Neuronal stem cell (in vitro differentiated cells): ENCODE results near the gene GTSE1.

Experiments
- DNase-seq: peaks from one replicate; pipeline ENCODE4 v3.0.0-alpha.2; 2013; ENCODE audit warnings: low spot score
- H2AFZ ChIP-seq: one replicate; pipeline ENCODE4 v1.6.1; 2013; ENCODE audit warnings: mild to moderate bottlenecking, low read length, inconsistent platforms
- H2AK5ac ChIP-seq: 2 replicates; pipeline ENCODE4 v1.6.1; 2013; ENCODE audit warnings: low read depth, mild to moderate bottlenecking, inconsistent platforms, low read length, moderate library complexity, mixed read lengths
- H2BK120ac ChIP-seq: 2 replicates; pipeline ENCODE4 v1.6.1; 2013; ENCODE audit warnings: low read depth, mild to moderate bottlenecking, inconsistent platforms, low read length, moderate library complexity, mixed read lengths
- H2BK12ac ChIP-seq: one replicate; pipeline ENCODE4 v1.6.1; 2013; ENCODE audit warnings: low read length, inconsistent platforms
- H2BK15ac ChIP-seq: 2 replicates; pipeline ENCODE4 v1.6.1; 2013; ENCODE audit warnings: mild to moderate bottlenecking, low read length, inconsistent platforms, mixed read lengths
- H2BK5ac ChIP-seq: one replicate; pipeline ENCODE4 v1.6.1; 2013; ENCODE audit warnings: inconsistent platforms, mild to moderate bottlenecking, low read length, moderate library complexity
- H3K14ac ChIP-seq: one replicate; pipeline ENCODE4 v1.6.1; 2013; ENCODE audit warnings: low read length, inconsistent platforms
- H3K18ac ChIP-seq: 2 replicates; pipeline ENCODE4 v1.6.1; 2013; ENCODE audit warnings: low read length, inconsistent platforms
- H3K23ac ChIP-seq: 2 replicates; pipeline ENCODE4 v1.6.1; 2013; ENCODE audit warnings: low read depth, mild to moderate bottlenecking, mixed read lengths, low read length, inconsistent platforms; ENCODE audit not compliant: poor library complexity
- H3K27ac ChIP-seq: replicated peaks from 3 replicates; pipeline ENCODE4 v1.5.1; 2013; ENCODE audit warnings: low read length, inconsistent platforms
- H3K27me3 ChIP-seq, 3 experiments: 2 replicates each; pipeline ENCODE4 v1.6.1; 2013; ENCODE audit warnings: low read length in 3 of 3, mild to moderate bottlenecking in 2 of 3, inconsistent platforms in 1 of 3, low read depth in 1 of 3, mixed read lengths in 1 of 3, moderate library complexity in 1 of 3; ENCODE audit not compliant: control insufficient read depth in 3 of 3, insufficient read depth in 3 of 3
- H3K36me3 ChIP-seq, 2 donors: replicated peaks in 1 of 2; 2 replicates each; pipeline ENCODE4 v1.6.1; 2013; ENCODE audit warnings: low read length in 2 of 2; ENCODE audit not compliant: control insufficient read depth in 2 of 2, insufficient read depth in 2 of 2
- H3K4ac ChIP-seq: 2 replicates; pipeline ENCODE4 v1.6.1; 2013; ENCODE audit warnings: inconsistent platforms, mild to moderate bottlenecking, low read length, moderate library complexity
- H3K4me1 ChIP-seq, 2 donors: 1 replicate in 1 of 2; 2 replicates in 1 of 2; pipeline ENCODE4 v1.6.1; 2013; ENCODE audit warnings: low read length in 2 of 2, low read depth in 1 of 2; ENCODE audit not compliant: control insufficient read depth in 2 of 2, insufficient read depth in 1 of 2
- H3K4me2 ChIP-seq: one replicate; pipeline ENCODE4 v1.6.1; 2013; ENCODE audit warnings: mild to moderate bottlenecking, low read length, inconsistent platforms; ENCODE audit not compliant: insufficient read depth, poor library complexity, severe bottlenecking
- H3K4me3 ChIP-seq, 2 donors: 2 replicates each; pipeline ENCODE4 v1.5.1; 2013; ENCODE audit warnings: low read length in 2 of 2, mild to moderate bottlenecking in 2 of 2, inconsistent platforms in 1 of 2, moderate library complexity in 1 of 2
- H3K79me1 ChIP-seq: one replicate; pipeline ENCODE4 v1.6.1; 2013; ENCODE audit warnings: low read depth, mild to moderate bottlenecking, inconsistent platforms, low read length, moderate library complexity
- H3K9ac ChIP-seq: one replicate; pipeline ENCODE4 v1.6.1; 2013; ENCODE audit warnings: mild to moderate bottlenecking, low read depth, low read length, inconsistent platforms; ENCODE audit not compliant: poor library complexity
- H3K9me3 ChIP-seq, 2 donors: replicated peaks in 1 of 2; 2 replicates each; pipeline versions ENCODE3 to v1.6.1; 2013; ENCODE audit warnings: low read length in 2 of 2, mild to moderate bottlenecking in 2 of 2, inconsistent platforms in 1 of 2, low read depth in 1 of 2, mixed read lengths in 1 of 2, moderate library complexity in 1 of 2; ENCODE audit not compliant: control insufficient read depth in 2 of 2, insufficient read depth in 1 of 2
- H4K8ac ChIP-seq: one replicate; pipeline ENCODE4 v1.6.1; 2013; ENCODE audit warnings: low read depth, mild to moderate bottlenecking, inconsistent platforms, low read length, moderate library complexity
- H4K91ac ChIP-seq: one replicate; pipeline ENCODE4 v1.6.1; 2013; ENCODE audit warnings: low read length, low read depth, mild to moderate bottlenecking, inconsistent platforms; ENCODE audit not compliant: poor library complexity
- WGBS, 2 donors: extraction: QIAGEN DNeasy Blood & Tissue Kit; methylation state at CpG; one replicate each; pipeline ENCODE4 v1.1.7; 2013; ENCODE audit warnings: missing lambda C conversion rate in 2 of 2, mixed read lengths in 1 of 2; ENCODE audit not compliant: insufficient read length in 2 of 2, insufficient replicate concordance in 1 of 2; ENCODE audit errors: extremely low coverage in 2 of 2; 5-methylcytosine and 5-hydroxymethylcytosine counted together

GTSE1 gene

DNA sequence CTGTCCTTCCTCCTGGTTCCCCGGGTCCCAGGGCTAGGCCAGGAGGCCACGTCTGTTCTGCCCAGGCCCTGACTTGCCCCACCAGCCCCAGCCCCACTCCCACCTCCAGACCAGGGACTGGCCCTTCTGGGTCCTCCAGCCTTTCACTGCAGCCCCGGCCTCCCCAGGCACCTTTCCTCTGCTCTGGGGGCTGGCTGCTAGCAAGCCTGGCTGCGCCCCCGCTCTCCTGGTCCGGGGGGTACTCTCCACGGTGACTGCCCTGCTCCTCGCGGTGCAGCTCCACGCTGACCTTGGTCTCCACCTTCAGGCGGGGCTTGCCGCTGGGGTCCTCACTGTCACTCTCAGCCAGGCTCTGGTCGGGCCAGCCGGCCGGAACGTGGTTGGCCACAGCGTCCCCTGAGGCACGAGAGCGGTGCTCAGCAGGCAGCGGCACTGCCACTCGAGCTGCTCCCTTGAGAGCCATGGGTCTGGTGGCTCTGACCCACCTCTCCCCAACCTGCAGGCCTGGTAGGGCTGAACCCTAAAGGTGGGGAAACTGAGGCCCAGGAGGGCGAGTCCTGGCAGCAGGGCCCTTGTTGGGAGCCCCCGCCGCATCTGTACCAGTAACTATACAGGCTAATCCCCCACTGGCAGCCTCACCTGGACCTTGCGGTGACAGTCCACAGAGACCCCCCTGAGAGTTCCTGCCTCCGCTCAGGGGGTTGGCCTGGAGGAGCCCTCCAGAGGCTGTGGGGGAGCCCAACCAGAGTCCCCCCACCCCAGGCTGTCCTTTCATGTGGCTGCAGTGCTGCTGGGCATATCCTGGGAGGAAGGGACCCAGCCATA lies 67.9 kb downstream of the GTSE1 start:
- peaks cover 6 to 8% of the 10 kb centered on the region in 2 donors for H3K9me3 ChIP-seq
- H3K27ac ChIP-seq, result no peak overlapping the region
- no peak for DNase-seq
- no peak overlapping the region for H4K8ac ChIP-seq
- H3K4me3 ChIP-seq, result no peak overlapping the region
- H2BK120ac ChIP-seq, result no peak overlapping the region
- H3K18ac ChIP-seq, result peak overlapping the region; percentile 28
- H4K91ac ChIP-seq, result no peak overlapping the region
- H2BK15ac ChIP-seq, result no peak overlapping the region
- H3K27me3 ChIP-seq, result peaks cover 0 to 2% (median 0%) of the 10 kb centered on the region in 3 experiments
- H3K4ac ChIP-seq, result no peak overlapping the region
- H2AFZ ChIP-seq, result no peak overlapping the region
- no CpG with 5 or more reads among the region's 26 CpGs for WGBS, 2 donors
- H3K79me1 ChIP-seq, result peaks cover 2% of the 10 kb centered on the region
- no peak overlapping the region for H3K4me2 ChIP-seq
- peaks cover 0 to 5% of the 10 kb centered on the region in 2 donors for H3K4me1 ChIP-seq
- no peak overlapping the region for H3K23ac ChIP-seq
- peaks cover 6 to 54% of the 10 kb centered on the region in 2 donors for H3K36me3 ChIP-seq
- peak overlapping the region; percentile 73 for H2BK12ac ChIP-seq
- peak overlapping the region; percentile 17 for H3K14ac ChIP-seq
- no peak overlapping the region for H3K9ac ChIP-seq
- no peak overlapping the region for H2BK5ac ChIP-seq
- H2AK5ac ChIP-seq, result peak overlapping the region; percentile 46

- Histone ChIP-seq H2BK15ac (no peak overlapping the region), H3K4me3 (no peak overlapping the region), H4K91ac (peak overlapping the region; percentile 5), H3K23ac (peak overlapping the region; percentile 22), H3K27me3 (peaks cover 0 to 2% (median 0%) of the 10 kb centered on the region in 3 experiments), H2AFZ (no peak overlapping the region), H3K4me2 (no peak overlapping the region), H3K9me3 (peaks cover 4 to 6% of the 10 kb centered on the region in 2 donors), H4K8ac (no peak overlapping the region), H2BK12ac (no peak overlapping the region), H2BK5ac (no peak overlapping the region), H3K4ac (no peak overlapping the region), H3K18ac (peak overlapping the region; percentile 64), H3K9ac (no peak overlapping the region), H3K27ac (no peak overlapping the region), H3K79me1 (peaks cover 2% of the 10 kb centered on the region), H2BK120ac (no peak overlapping the region), H3K14ac (no peak overlapping the region), H3K36me3 (peaks cover 3 to 49% of the 10 kb centered on the region in 2 donors), H2AK5ac (peak overlapping the region; percentile 46), H3K4me1 (peaks cover 0 to 5% of the 10 kb centered on the region in 2 donors)
- no CpG with 5 or more reads among the region's 22 CpGs for whole genome bisulfite sequencing, 2 donors
- no peak for DNase-seq
These were observed 68.5 kb downstream of the GTSE1 start for GRCh38 chr22:46365166-46365624.

- no peak overlapping the region for H2BK120ac ChIP-seq
- no peak overlapping the region for H3K27ac ChIP-seq
- peaks cover 0 to 2% (median 0%) of the 10 kb centered on the region in 3 experiments for H3K27me3 ChIP-seq
- no peak overlapping the region for H3K4me3 ChIP-seq
- no peak overlapping the region for H2AFZ ChIP-seq
- H2BK5ac ChIP-seq, result no peak overlapping the region
- no CpG with 5 or more reads among the region's 19 CpGs for WGBS, 2 donors
- H3K9me3 ChIP-seq, result no peaks in the 10 kb centered on the region
- H3K4me1 ChIP-seq, result peaks cover 0 to 5% of the 10 kb centered on the region in 2 donors
- peaks cover 2% of the 10 kb centered on the region for H3K79me1 ChIP-seq
- peaks cover 2 to 38% of the 10 kb centered on the region in 2 donors for H3K36me3 ChIP-seq
- H2BK12ac ChIP-seq, result peak overlapping the region; percentile 94
- H2AK5ac ChIP-seq, result peak overlapping the region; percentile 91
- H4K8ac ChIP-seq, result no peak overlapping the region
- H3K4ac ChIP-seq, result no peak overlapping the region
- H3K9ac ChIP-seq, result peak overlapping the region; percentile 30
- no peak overlapping the region for H3K23ac ChIP-seq
- H3K18ac ChIP-seq, result peak overlapping the region; percentile 80
- H2BK15ac ChIP-seq, result peak overlapping the region; percentile 83
- H3K14ac ChIP-seq, result no peak overlapping the region
- no peak overlapping the region for H4K91ac ChIP-seq
- DNase-seq, result no peak
- H3K4me2 ChIP-seq, result no peak overlapping the region
These were observed 69.7 kb downstream of the GTSE1 start for GRCh38 chr22:46366327-46366731.
